ENCODE results near the gene GNAS.

DNA sequence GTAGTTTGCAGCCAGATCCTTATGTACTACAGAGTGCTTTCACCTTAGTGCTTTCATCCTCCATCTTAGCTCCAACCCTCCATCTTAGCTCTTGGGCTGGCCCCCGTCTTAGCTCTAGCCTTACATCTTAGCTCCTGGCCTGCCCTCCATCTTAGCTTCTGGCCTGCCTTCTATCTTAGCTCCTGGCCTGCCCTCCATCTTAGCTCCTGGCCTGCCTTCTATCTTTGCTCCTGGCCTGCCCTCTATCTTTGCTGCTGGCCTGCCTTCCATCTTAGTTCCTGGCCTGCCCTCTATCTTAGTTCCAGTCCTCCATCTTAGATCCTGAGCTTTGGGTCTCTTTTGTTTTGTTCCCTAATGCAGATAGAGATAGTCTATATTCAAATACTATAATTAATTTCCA is 22.0 kb downstream of the GNAS start:
- TF ChIP-seq ZBTB1 (CRISPR knock-in tag; IDR thresholded peaks at IDR 0.05; ENCODE audit: borderline replicate concordance, low read depth) (no peak), JUND (IDR thresholded peaks at IDR 0.05; ENCODE audit: borderline replicate concordance, low read depth, low read length) (no peak), JUND (tag; IDR thresholded peaks at IDR 0.05; ENCODE audit: borderline replicate concordance, low read depth, low read length) (no peak), ZNF668 (CRISPR knock-in tag; IDR thresholded peaks at IDR 0.05) (no peak)
